Stimulated activated CD8-positive, alpha-beta memory T cell treated with anti-CD3 and anti-CD28 coated beads, Interleukin-12 subunit alpha, Interleukin-12 subunit beta, amount 100 ng/mL, for 1 hour (primary cell): ENCODE results near the gene LGR6.
"Not testable (repeated sequence)": the region's sequence is repeated elsewhere in the genome, so short reads cannot be mapped to it uniquely, and the experiment has no call there.

Experiments
- DNase-seq: peaks from one replicate; pipeline ENCODE4 v3.0.0-alpha.2; 2020; ENCODE audit warnings: low read depth

The LGR6 gene

DNA sequence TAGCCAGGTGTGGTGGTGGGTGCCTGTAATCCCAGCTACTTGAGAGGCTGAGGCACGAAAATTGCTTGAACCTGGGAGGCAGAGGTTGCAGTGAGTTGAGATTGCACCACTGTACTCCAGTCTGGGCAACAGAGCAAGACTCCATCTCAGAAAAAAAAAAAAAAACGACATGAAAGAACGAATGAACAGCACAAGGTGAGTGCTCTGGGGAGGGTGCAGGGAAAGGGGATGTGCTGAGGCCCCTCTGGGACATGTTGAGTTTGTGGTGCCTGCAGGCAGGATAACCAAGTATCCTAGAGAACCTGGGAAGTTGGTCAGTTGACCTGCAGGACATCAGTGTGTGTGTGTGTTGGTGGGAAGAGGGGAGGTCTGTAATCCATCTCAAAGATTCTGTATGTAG is 46.6 kb downstream of the LGR6 start:
- not testable (repeated sequence) for DNase-seq

DNA sequence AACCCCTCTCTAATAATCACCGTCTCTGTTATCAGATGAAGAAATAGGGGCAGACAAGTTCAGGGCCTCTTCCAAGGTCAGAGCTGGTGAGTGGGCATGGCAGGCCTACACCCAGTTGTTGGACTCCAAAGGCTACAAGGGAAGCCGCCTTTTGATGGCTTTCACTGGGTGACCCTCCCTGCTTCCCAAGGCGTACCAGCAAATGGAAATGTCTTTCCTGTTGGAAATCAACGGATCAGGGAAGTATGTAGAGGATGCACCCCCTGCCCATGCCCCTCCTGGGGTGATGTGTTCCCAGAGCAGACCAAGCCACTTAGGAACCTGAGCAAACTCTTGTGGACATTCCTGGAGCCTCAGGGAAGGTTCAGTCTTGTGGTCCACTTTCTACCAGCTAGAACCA is 47.4 kb downstream of the LGR6 start:
- DNase-seq: no peak

DNA sequence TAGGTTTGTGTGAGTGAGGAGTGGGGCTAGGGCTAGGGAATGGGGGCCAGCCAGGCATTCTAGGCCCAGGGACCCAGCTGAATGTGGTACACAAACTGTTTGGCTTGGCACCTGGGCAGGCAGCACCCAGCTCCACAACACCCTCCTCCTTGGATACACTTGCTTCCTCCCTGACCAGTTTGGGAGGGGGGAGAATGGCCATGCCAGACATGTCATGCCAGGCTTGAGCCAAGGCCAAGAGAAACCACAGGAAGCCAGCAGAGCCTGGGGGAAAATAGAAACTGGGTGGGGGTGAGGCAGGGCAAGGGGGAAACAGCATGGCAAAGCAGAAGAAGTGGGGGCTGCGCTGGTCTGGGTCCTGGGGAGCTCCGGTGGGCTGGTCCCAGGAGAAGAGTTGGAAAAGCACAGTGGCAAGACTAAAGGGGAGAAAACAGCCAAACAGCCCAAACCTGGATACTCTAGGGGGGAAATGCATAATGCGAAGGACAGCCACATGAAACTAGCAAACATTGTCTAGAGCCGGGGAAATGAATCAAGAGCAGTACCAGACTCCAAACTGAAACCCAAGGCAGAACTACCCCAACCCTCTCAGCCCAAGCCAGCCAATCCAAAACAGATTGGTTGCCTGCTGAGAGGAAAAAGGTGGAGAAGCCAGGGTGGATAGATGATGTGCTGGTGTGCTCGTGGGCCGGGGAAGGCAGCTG is 47.9 kb downstream of the LGR6 start:
- no peak for DNase-seq

DNA sequence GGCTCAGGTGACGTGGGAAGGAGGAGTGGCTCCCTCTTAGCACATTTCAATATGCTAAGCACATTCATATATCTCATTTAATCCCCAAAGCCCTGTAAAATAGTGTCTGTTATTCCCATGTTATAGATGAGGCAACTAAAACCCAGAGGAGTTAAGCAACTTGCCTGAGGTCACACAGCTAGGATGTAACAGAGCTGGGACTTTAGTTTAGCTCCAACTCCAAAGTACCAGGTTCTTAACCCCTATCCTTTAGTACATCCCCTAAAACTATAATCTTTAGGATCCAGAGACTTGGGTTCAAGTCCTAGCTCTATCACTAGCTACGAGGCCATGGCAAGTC is 48.5 kb downstream of the LGR6 start:
- no peak for DNase-seq

DNA sequence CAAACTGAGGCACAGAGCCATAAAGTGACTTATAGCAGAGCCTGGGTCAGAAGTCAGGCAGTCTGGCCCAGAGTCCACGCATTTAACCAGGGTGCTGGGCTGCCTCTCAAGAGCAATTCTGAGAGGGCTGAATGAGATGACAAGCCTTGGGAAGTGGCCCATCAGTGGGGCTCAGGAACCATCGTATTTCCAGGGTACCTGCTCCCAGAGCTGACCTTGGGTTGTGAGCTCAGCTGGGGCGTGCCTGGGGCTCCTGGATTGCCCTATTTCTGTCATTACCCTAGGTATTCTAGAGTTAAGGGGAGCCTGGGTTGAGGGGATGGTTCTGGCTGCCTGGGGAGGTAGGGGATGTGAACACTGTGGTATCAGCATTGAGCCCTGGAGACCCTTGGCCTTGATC is 49.4 kb downstream of the LGR6 start:
- DNase-seq: no peak

DNA sequence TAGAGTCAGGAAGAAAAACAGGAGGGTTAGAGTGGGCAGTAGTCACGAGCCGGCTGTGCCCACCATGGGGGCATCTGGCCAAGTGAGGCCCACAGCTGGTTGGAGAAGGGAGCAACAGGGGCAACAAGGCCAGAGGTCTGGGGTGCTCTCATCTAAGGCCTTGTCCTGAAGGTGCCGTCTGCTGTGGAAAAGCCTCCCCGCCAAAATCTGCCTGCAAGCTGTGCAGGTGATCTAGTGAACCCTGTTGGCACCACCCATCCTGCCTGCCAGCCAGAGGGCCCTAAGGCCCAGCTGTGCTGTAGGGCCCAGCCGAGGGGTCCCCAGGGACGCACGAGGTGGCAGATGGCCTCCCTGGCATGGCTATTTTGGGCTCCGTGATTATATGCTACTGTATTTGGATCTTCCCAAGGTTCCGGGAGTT is 51.3 kb downstream of the LGR6 start:
- no peak for DNase-seq

DNA sequence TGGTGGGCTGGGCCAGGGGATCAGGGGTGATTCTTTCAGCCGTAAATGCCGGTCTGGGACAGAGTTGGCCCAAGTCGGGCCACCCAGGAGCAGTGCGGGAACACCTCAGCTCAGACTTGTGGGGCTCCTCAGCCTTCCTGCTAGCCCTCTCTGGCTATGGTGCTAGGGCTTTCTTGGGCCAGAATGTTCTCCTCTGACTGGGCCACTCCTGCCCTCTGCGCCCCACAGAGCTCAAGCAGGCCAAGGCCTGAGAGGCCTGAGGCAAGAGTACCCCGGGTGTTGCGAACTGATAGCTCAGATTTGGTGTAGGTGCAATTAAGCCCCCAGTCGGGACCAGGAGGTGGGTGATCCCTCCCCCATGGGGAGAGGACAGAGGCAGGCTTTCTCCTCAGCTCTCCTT is 51.8 kb downstream of the LGR6 start:
- no peak for DNase-seq

DNA sequence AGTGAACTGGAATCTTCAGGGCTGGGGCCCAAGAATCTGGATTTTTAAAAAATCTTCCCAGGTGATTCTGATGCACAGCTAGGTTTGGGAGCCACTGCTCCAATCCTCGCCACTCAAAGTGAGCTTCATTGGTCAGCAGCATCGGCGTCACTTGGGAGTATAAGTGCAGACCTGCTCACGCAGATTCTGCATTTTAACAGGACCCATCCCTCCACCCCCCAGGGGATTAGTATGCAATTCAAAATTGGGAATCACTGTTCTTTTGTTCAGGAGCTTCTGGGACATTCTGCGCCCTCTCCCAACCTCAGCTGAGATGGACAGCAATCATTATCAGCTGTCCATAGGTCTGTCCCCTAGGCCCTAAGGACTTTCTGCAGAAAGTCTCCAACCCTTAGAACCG is 53.5 kb downstream of the LGR6 start:
- no peak for DNase-seq

DNA sequence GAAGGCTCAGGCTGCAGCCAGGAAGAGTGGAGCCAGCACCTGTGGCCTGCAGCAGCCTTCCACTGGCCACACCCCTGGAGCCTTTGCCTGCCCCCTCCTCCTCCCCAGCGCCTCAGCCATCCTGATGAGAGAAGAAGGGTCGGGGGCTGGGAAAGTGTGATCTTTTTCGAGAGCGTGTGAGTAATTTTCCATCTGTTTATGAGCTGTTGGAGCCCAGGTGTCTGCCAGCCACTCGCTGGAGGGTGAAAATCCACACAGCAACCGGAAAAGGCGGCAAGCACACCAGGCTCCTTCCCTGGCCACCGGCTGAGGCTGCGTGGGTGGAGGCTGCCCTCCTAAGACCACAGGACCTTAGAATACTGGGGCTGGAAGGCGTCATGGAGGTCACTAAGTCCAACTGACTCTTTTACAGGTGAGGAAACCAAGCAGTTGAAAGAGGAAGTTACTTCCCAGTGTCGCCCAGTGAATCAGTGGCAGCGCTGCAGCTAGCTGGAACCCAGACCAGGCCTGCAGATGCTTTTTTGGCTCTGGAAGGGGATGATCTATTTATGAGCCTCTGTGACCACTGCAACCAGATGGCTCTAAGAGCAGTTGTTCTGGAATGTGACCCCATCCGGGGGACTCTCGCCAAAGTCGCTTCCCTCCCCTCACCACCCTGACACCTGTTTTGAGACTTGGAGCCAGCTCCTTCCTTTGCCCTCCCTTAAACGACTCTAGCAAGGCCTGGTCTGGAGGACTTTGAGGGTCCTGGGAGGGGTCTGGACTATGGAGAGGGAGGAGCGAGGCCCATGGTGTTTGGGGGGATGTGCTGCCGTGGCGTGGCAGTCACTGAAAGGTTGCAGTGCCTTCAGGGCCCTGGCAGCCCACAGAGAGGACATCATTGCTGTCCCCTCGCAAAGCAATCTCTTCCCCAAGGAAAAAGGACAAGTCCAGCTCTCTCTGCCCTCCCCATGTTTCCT is 54.5 kb downstream of the LGR6 start:
- no peak for DNase-seq

DNA sequence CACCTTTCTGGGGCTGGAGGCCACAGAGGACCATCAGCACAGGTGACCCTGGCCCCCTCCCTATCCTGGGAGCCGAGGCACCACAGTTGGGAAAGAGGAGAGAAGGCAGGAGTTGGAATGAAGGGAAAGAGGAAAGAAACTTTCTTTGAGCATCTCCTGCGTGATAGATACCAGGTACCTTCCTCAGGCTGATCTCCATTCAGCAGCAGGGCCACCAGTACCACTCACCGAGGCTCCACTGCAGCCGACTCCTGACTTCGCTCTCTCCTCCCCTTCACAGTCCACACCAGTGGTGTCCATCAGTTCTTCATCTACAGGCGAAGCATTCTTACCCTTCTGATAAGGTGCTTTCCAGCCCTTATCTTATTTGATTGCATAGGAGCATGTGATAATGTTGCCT is 55.3 kb downstream of the LGR6 start:
- no peak for DNase-seq

DNA sequence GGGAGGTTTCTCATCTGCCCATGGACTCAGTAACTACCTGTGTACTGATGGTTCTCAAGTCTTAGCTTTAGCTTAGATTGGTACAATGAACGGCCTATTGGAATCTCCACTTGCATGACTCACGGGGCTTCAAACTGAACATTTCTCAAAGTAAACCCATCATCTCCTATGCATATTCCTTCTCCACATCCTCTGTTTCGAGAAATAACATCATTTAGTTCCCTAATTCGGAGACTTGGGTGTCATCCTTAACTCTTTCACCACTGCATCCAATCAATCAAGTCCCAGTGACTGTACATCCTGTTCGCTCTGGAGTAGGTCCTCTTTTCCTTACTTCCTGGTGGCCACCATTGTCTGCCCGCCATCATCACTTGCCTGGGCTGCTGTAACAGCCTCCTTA is 55.8 kb downstream of the LGR6 start:
- DNase-seq: no peak

DNA sequence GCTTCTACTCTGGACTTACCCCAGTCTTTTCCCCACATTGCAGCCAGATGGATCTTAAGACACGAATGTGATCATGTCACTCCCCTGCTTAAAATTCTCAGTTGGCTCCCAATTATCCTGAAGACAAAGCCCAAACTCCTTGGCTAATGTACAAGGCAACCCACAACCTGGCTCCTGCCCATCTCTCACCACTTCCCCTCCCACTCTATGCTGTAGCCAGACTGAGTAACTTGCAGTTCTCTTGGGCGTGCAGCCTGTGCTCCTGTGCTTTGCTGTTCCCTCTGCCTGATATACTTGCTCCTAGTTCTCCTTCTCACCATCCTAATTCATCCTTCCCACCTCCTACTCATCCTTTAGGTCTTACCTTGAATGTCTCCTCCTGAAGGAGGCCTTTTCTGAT is 56.2 kb downstream of the LGR6 start:
- no peak for DNase-seq

DNA sequence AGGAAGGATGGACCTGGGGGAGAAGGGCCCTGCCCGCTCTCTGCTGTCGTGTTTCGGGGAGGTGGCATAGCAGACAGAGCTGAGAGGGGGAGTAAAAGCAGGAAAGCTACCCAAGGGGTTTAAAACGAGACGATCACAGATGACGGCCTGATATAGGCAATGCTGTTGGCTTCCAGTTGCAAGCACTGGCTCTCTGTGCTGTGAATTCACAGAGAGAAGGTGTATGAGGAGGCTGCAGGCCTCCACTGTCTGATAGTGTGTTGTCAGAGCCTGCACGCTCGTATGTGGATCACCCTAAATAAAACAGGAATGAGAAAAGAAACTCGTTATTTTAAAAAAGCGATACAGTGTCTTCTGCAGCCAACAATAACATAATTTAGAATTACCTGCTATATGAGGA is 57.4 kb downstream of the LGR6 start:
- no peak for DNase-seq

DNA sequence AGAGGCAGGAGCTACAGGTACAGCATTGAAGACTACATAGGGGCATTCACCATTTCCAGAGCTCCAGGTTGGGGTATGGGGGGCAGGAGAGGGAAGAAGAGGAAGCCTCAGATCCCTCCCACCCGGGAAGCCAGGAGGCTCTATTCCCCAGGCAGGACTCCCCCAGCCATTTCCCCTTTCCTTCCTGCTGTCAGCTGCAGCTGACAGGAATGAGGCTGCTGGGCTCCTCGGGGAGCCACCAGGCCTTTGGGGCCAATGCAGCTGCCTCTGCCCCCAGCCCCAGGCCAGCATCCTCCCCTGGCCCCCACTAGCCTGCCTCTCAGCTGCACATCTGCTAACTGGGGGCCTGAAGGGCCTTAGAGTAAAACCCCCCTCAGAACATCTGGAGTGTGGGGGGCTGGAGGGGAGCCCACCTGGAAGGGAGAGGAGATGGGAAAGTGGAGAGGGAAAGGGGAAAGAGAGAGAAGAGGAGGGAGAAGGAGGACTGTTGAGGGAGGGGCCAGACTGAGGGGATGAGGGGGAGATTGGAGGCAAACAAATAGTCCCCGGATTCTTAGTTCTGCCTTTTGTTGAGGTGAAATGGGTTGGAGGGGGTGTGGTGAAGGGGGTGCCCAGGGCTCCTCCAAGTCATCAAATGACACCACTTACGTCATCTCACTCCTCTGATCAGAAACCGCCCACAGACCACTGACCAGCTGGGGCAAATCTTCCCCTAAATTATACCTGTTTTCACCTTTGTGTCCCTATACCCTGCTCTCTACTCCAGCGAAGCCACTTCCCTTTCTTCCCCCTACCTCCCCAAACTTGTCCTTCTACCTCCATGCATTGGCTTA is 58.0 kb downstream of the LGR6 start:
- DNase-seq: no peak

DNA sequence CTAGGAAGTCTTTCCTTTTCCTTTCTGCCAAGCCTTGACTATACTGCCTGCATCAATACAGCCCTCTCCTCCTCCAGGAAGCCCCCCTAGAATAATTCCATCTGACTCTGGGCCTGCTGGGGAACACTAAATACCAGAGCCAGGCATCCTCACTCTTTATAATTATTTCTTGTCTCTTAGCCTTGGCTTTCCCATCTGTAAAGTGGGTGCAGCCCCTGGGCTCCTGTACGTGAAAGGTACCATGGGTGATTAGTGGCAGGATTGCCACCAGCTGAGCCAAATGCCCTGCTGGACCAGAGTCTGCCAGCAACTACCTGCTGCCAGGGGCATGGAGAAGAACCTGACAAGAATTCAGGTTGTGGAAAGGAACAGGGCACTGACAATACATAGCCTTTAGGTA is 58.7 kb downstream of the LGR6 start:
- no peak for DNase-seq

DNA sequence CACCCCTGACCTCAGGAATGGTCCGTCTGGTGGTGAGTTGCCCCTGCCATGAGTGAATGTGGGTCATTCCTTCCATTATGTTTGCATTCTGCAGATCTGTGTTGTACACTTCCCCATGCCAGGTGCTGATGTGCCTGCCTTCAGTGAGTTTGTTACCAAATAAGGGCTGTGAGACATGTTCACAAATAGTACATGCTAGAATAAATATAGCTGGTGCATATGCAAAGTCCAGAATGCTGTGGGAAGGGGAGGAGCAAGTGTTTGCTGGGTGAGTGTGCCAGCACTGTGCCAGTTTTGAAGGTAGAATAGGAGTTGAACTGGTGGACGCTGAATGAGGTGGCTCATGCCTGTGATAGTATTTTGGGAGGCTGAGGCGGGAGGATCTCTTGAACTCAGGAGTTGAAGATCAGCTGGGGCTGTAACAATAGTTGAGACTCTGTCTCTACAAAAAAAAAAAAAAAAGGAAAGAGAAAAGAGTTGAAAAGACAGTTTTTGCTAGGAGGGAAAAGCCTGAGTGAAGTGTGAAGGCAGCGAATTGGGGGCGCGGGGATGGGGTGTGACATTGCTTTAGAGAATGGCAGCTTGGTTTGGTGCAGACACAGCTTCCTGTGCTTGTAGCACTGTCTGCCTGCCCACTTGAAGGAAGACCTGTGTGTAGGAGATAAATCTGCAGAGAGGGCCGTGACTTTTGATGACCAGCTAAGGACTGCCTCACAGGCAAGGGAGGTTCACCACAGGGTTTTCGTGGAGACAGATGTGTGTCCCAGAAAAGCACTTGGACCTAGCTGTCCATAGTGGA is 61.1 kb downstream of the LGR6 start:
- no peak for DNase-seq

DNA sequence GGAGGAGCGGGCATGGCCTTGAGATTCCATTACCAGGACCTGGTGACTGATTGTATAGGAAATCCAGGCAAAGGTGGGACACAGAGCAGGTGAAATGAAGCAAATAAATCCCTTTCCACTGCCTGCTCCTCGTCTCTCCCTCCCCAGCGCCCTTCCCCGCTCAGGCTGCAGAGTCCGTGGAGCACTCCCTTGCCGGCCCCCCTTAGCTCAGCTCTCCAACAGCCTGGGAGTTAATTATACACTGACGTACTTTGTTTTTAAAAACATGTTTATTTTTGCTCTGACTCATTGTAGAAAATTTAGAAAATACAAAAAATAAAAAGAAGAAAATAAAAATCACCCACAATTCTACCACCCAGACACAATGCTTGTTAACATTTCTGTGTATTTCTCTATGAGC is 61.7 kb downstream of the LGR6 start:
- DNase-seq: no peak

DNA sequence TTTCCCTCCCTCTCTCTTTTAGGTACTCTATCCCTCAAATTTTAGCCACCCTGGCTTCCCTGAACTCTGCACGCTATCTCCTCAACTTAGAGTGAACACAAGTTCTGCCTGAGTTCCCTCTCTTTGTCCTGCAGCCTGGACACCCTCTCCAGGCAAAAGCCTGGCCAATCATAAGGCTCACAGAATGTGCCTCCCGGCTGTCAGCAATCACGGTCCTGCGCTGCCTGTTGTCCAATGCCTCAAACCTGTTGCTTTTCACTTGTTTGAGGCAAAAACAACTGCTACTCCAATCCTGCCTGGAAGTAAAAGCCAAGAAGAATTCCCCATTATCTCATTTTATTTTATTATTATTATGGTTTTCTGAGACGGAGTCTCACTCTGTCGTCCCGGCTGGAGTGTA is 66.1 kb downstream of the LGR6 start:
- no peak for DNase-seq

DNA sequence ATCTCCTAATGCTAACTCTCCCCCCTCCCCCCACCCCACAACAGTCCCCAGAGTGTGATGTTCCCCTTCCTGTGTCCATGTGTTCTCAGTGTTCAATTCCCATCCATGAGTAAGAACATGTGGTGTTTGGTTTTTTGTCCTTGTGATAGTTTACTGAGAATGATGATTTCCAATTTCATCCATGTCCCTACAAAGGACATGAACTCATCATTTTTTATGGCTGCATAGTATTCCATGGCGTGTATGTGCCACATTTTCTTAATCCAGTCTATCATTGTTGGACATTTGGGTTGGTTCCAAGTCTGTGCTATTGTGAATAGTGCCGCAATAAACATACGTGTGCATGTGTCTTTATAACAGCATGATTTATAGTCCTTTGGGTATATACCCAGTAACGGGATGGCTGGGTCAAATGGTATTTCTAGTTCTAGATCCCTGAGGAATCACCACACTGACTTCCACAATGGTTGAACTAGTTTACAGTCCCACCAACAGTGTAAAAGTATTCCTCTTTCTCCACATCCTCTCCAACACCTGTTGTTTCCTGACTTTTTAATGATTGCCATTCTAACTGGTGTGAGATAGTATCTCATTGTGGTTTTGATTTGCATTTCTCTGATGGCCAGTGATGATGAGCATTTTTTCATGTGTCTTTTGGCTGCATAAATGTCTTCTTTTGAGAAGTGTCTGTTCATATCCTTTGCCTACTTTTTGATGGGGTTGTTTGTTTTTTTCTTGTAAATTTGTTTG is 67.8 kb downstream of the LGR6 start:
- not testable (repeated sequence) for DNase-seq

DNA sequence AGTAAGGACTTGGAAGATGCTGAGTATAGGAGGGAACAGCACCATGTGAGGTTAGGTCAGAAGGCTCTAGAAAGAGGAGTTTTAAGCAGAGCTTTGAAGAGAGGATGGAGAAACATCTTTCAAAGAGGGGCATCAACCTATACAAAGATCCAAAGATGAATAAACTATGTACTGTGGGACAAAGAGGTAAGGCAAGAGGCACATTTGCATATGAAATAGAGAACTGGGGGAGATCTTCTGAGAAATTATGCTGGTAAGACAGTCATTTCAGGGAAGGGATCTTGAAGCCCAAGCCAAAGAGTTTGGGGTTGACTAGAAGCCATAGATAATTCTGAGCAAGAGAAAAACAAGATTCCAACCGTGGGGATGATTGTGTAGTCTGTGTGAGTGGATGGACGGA is 70.0 kb downstream of the LGR6 start:
- DNase-seq: no peak

DNA sequence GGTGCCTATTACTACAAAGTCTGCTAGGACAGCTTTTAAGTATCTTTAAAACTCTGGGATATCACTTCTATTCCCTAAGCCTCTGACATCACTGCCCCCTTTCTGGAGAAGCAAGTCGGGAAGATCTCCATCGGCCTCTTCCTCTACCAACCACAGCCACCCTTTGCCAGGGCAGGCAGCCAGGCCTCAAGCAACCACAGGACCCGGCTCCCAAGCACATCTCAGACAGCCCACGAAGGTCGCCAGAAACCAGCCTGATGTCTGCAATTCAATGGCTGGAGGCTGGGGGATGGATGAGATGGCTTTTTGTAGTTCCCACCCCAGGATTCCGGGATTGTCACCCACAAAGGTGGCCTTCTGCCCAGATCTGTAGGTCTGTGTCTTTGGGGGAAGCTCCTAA is 70.7 kb downstream of the LGR6 start:
- DNase-seq: no peak
